IMR-90 (cell line): ENCODE data around the gene RNF146. TPM values are rescaled to one million over a fixed set of nuclear protein-coding genes. Genes with fewer than 3 reads are reported as not detected.

Experiments
- ATAC-seq: fragments of 200-7000 bp; cut with Tn5 transposase; 2 replicates; pipeline ENCODE4 v1.9.1; 2020; ENCODE audit warnings: low read depth, mild to moderate bottlenecking, moderate library complexity
- BruUV-seq: library from RNA; stranded (reverse); fragments of 400-500 nt; replicated peaks from 2 replicates; lab custom pipeline; 2021; lab: Mats Ljungman, UMichigan
- CTCF ChIA-PET: fragments of 300-600 bp; formaldehyde crosslinking; extraction: SDS; loops from one replicate; lab custom pipeline; 2021; ENCODE audit warnings: antibody characterized with exemption; lab: Yijun Ruan, JAX
- POLR2A ChIA-PET: fragments of 300-600 bp; sonication (Branson Sonifier 250); formaldehyde crosslinking; loops from one replicate; lab custom pipeline; 2022; ENCODE audit warnings: antibody characterized with exemption; ENCODE audit not compliant: unreplicated experiment; lab: Charles Lee
- DNase-seq: peaks from one replicate; pipeline ENCODE4 v3.0.0; 2013
- H2AFZ ChIP-seq: replicated peaks from 2 replicates; pipeline ENCODE3; 2013; ENCODE audit warnings: low read length, mild to moderate bottlenecking; ENCODE audit not compliant: poor library complexity
- H2AK5ac ChIP-seq: 2 replicates; pipeline ENCODE4 v1.6.1; 2013; ENCODE audit warnings: low read depth, low read length, inconsistent platforms
- H2AK9ac ChIP-seq: replicated peaks from 2 replicates; pipeline ENCODE3; 2013; ENCODE audit warnings: mild to moderate bottlenecking, low read depth, low read length, moderate library complexity; ENCODE audit not compliant: poor library complexity
- H2BK120ac ChIP-seq: 2 replicates; pipeline ENCODE4 v1.6.1; 2013; ENCODE audit warnings: low read depth, low read length, inconsistent platforms
- H2BK15ac ChIP-seq: 3 replicates; pipeline ENCODE4 v1.6.1; 2013; ENCODE audit warnings: low read depth, low read length, inconsistent platforms
- H2BK20ac ChIP-seq: 2 replicates; pipeline ENCODE4 v1.6.1; 2013; ENCODE audit warnings: low read depth, mild to moderate bottlenecking, inconsistent platforms, low read length, moderate library complexity
- H2BK5ac ChIP-seq: 2 replicates; pipeline ENCODE4 v1.6.1; 2013; ENCODE audit warnings: mild to moderate bottlenecking, low read depth, low read length, inconsistent platforms; ENCODE audit not compliant: poor library complexity, severe bottlenecking
- H3K14ac ChIP-seq: replicated peaks from 2 replicates; pipeline ENCODE4 v1.6.1; 2013; ENCODE audit warnings: low read depth, low read length, inconsistent platforms
- H3K18ac ChIP-seq: 2 replicates; pipeline ENCODE4 v1.6.1; 2013; ENCODE audit warnings: low read depth, low read length, control low read depth
- H3K23ac ChIP-seq: 2 replicates; pipeline ENCODE4 v1.6.1; 2013; ENCODE audit warnings: low read depth, low read length, inconsistent platforms
- H3K27ac ChIP-seq: 2 replicates; pipeline ENCODE4 v1.5.1; 2013; ENCODE audit warnings: mild to moderate bottlenecking, control low read depth, low read length; ENCODE audit not compliant: insufficient read depth
- H3K27me3 ChIP-seq: 2 replicates; pipeline ENCODE4 v1.6.1; 2013; ENCODE audit warnings: low read length; ENCODE audit not compliant: control insufficient read depth, insufficient read depth
- H3K36me3 ChIP-seq: 2 replicates; pipeline ENCODE4 v1.6.1; 2013; ENCODE audit warnings: low read length, mixed read lengths; ENCODE audit not compliant: control insufficient read depth, insufficient read depth
- H3K4ac ChIP-seq: 2 replicates; pipeline ENCODE4 v1.6.1; 2013; ENCODE audit warnings: low read depth, low read length, inconsistent platforms
- H3K4me1 ChIP-seq: 2 replicates; pipeline ENCODE4 v1.6.1; 2013; ENCODE audit warnings: low read length, mixed read lengths; ENCODE audit not compliant: control insufficient read depth, insufficient read depth
- H3K4me2 ChIP-seq: 2 replicates; pipeline ENCODE4 v1.6.1; 2013; ENCODE audit warnings: low read depth, mild to moderate bottlenecking, control low read depth, low read length, moderate library complexity
- H3K4me3 ChIP-seq: 2 replicates; pipeline ENCODE4 v1.5.1; 2013; ENCODE audit warnings: low read depth, mild to moderate bottlenecking, control low read depth, low read length, moderate library complexity; ENCODE audit not compliant: insufficient read depth
- H3K56ac ChIP-seq: 2 replicates; pipeline ENCODE4 v1.6.1; 2013; ENCODE audit warnings: low read length, inconsistent platforms; ENCODE audit not compliant: insufficient read depth; ENCODE audit errors: extremely low read depth
- H3K79me1 ChIP-seq, 2 experiments: 2 replicates each; pipeline ENCODE4 v1.6.1; 2013; ENCODE audit warnings: low read length in 2 of 2, inconsistent platforms in 1 of 2, low read depth in 1 of 2
- H3K9ac ChIP-seq: 2 replicates; pipeline ENCODE4 v1.6.1; 2013; ENCODE audit warnings: low read depth, low read length, control low read depth
- H3K9me1 ChIP-seq: 2 replicates; pipeline ENCODE4 v1.6.1; 2013; ENCODE audit warnings: low read length, inconsistent platforms; ENCODE audit not compliant: insufficient read depth
- H3K9me3 ChIP-seq: 2 replicates; pipeline ENCODE4 v1.6.1; 2013; ENCODE audit warnings: low read length; ENCODE audit not compliant: control insufficient read depth, insufficient read depth
- H4K20me1 ChIP-seq: 2 replicates; pipeline ENCODE4 v1.6.1; 2013; ENCODE audit warnings: low read length, inconsistent platforms; ENCODE audit not compliant: insufficient read depth
- H4K5ac ChIP-seq: 2 replicates; pipeline ENCODE4 v1.6.1; 2013; ENCODE audit warnings: mild to moderate bottlenecking, low read depth, low read length, control low read depth
- H4K8ac ChIP-seq, 2 experiments: 2 replicates each; pipeline ENCODE4 v1.6.1; 2013; ENCODE audit warnings: low read depth in 2 of 2, low read length in 2 of 2, control low read depth in 1 of 2, inconsistent platforms in 1 of 2
- H4K91ac ChIP-seq: 2 replicates; pipeline ENCODE4 v1.6.1; 2013; ENCODE audit warnings: low read depth, low read length, inconsistent platforms; ENCODE audit not compliant: insufficient read depth
- BHLHE40 ChIP-seq: fragments of 150-350 bp; IDR thresholded peaks from 2 replicates; pipeline ENCODE4 v1.6.1; 2016; ENCODE audit warnings: mild to moderate bottlenecking, low read depth, low read length
- CEBPB ChIP-seq: IDR thresholded peaks from 2 replicates; pipeline ENCODE4 v1.6.1; 2012; ENCODE audit warnings: low read depth, low read length, improper control_type of control experiment
- CHD1 ChIP-seq: IDR thresholded peaks from 2 replicates; pipeline ENCODE4 v1.6.1; 2012; ENCODE audit warnings: low read depth, low read length, improper control_type of control experiment
- CTCF ChIP-seq: conservative IDR thresholded peaks from 2 replicates; pipeline ENCODE4 v1.5.1; 2012; ENCODE audit warnings: mild to moderate bottlenecking, low read depth, low read length, improper control_type of control experiment
- MAZ ChIP-seq: IDR thresholded peaks from 2 replicates; pipeline ENCODE4 v1.6.1; 2012; ENCODE audit warnings: low read depth, mild to moderate bottlenecking, low read length, improper control_type of control experiment, moderate library complexity, borderline replicate concordance
- MXI1 ChIP-seq: IDR thresholded peaks from 2 replicates; pipeline ENCODE4 v1.6.1; 2012; ENCODE audit warnings: low read depth, mild to moderate bottlenecking, low read length, moderate library complexity, borderline replicate concordance
- NFE2L2 ChIP-seq: fragments of 150-350 bp; IDR thresholded peaks from 2 replicates; pipeline ENCODE4 v1.6.1; 2016; ENCODE audit warnings: low read depth, mild to moderate bottlenecking, low read length
- POLR2A ChIP-seq: IDR thresholded peaks from 2 replicates; pipeline ENCODE4 v1.6.1; 2012; ENCODE audit warnings: mild to moderate bottlenecking, low read depth, low read length
- SMC3 ChIP-seq: fragments of 150-350 bp; IDR thresholded peaks from 2 replicates; pipeline ENCODE4 v1.6.1; 2016; ENCODE audit warnings: low read depth, mild to moderate bottlenecking, antibody characterized with exemption, low read length, moderate library complexity
- WGBS, 2 experiments: methylation state at CpG; one replicate each; pipeline versions ENCODE4 v1.1.5 to v1.1.7; 2013; ENCODE audit warnings: missing lambda C conversion rate in 2 of 2; ENCODE audit not compliant: insufficient read length in 1 of 2; ENCODE audit errors: extremely low coverage in 2 of 2; 5-methylcytosine and 5-hydroxymethylcytosine counted together
- dilution Hi-C: fragments of 300-500 bp; cut with HindIII; formaldehyde crosslinking; loops from one replicate; pipeline ENCODE4 v1.14.3; 2018; ENCODE audit warnings: low sequenced_read_pairs; ENCODE audit not compliant: unreplicated experiment
- in situ Hi-C: fragments of 300-500 bp; cut with MboI; formaldehyde crosslinking; loops from 3 replicates; pipeline ENCODE4 v1.14.3; 2019; ENCODE audit warnings: low sequenced_read_pairs, inconsistent platforms, mixed read lengths
- intact Hi-C: fragments of 100-400 bp; cut with micrococcal nuclease; formaldehyde crosslinking; loops from 2 replicates; pipeline ENCODE4 v1.10.0; 2022
- polyA plus RNA-seq, 3 experiments: library from polyadenylated mRNA; depleted of rRNA; stranded (reverse); fragments of >200 nt; gene quantifications; 2 replicates each; pipeline ENCODE4 v1.2.3, GENCODE V29; 2012; ENCODE audit warnings: low replicate concordance in 1 of 3
- total RNA-seq: library from RNA; depleted of rRNA; stranded (reverse); fragments of >200 nt; gene quantifications from 2 replicates; pipeline ENCODE4 v1.2.3, GENCODE V29; 2012

RNF146 gene
- total and polyA plus RNA-seq, 2 of the 4 experiments (the other 2 are of a cell fraction), result 24.0 to 32.2 TPM

GRCh38 chr6:127297502-127298070, 30.9 kb downstream of the RNF146 start:
- Histone ChIP-seq H4K5ac (no peak overlapping the region), H3K27ac (no peak overlapping the region), H3K4me3 (no peak overlapping the region), H2AFZ (no peak overlapping the region), H2BK20ac (no peak overlapping the region), H3K14ac (no peak overlapping the region), H3K4me1 (no peaks in the 10 kb centered on the region; the same call in none of the 2 replicates), H2AK5ac (no peak overlapping the region), H3K23ac (no peak overlapping the region), H3K36me3 (peaks cover 4% of the 10 kb centered on the region; the same call in 1 of the 2 replicates), H3K9ac (no peak overlapping the region), H2BK15ac (no peak overlapping the region), H2BK5ac (no peak overlapping the region), H2BK120ac (no peak overlapping the region), H3K9me1 (peaks cover 6% of the 10 kb centered on the region; the same call in 1 of the 2 replicates), H3K9me3 (no peaks in the 10 kb centered on the region), H3K4me2 (no peak overlapping the region), H3K56ac (no peak overlapping the region), H4K8ac (no peak overlapping the region), H3K79me1 (peaks cover 8 to 35% of the 10 kb centered on the region in 2 experiments; a peak in 3 of 4 replicates), H2AK9ac (no peak overlapping the region), H4K20me1 (peaks cover 6% of the 10 kb centered on the region), H3K4ac (no peak overlapping the region), H3K18ac (no peak overlapping the region), H4K91ac (no peak overlapping the region), H3K27me3 (no peaks in the 10 kb centered on the region)
- no TSS peak for BruUV-seq
- TF ChIP-seq MXI1 (no peak), BHLHE40 (no peak), SMC3 (no peak), CHD1 (no peak), NFE2L2 (no peak), MAZ (no peak), POLR2A (no peak), CEBPB (no peak), CTCF (no peak)
- intact Hi-C loops (no loop called here), dilution Hi-C loops (no loop called here), in situ Hi-C loops (no loop called here)
- ChIA-PET CTCF (interaction anchor here (0.7 to 1.4 kb wide), 2 partner anchors 219 to 1516 kb away, joined by 3 to 4 read pairs; no protein-coding TSS in a partner anchor), POLR2A (interaction anchor here (0.6 kb wide), 1 partner anchor 50 kb away, joined by 3 read pairs; no protein-coding TSS in a partner anchor)
- ATAC-seq (no peak), DNase-seq (no peak)
- WGBS, 2 experiments, result no CpG with 5 or more reads among the region's 4 CpGs
